WTC11 (cell line): ENCODE results near the gene UQCR11. TPM values are rescaled to one million over a fixed set of nuclear protein-coding genes. Genes with fewer than 3 reads are reported as not detected.

Experiments used
- ATAC-seq: fragments of 200-7000 bp; cut with Tn5 transposase; 2 replicates; pipeline ENCODE4 v1.10.0; 2021; ENCODE audit warnings: mild to moderate bottlenecking, moderate library complexity
- CTCF ChIA-PET: fragments of 300-600 bp; sonication (Branson Sonifier 250); formaldehyde crosslinking; loops from one replicate; lab custom pipeline; 2021; ENCODE audit warnings: antibody characterized with exemption; lab: Charles Lee
- POLR2A ChIA-PET: fragments of 350-600 bp; sonication (Branson Sonifier 250); formaldehyde crosslinking; loops from one replicate; lab custom pipeline; 2021; ENCODE audit warnings: antibody characterized with exemption; lab: Charles Lee
- DNase-seq: peaks from one replicate; pipeline ENCODE4 v3.0.0; 2021; ENCODE audit warnings: low spot score
- H3K27ac Mint-ChIP-seq: 2 replicates; pipeline ENCODE4 v1.8.0; 2021; ENCODE audit warnings: mixed read lengths
- H3K27me3 Mint-ChIP-seq: 2 replicates; pipeline ENCODE4 v1.8.0; 2021; ENCODE audit warnings: low read depth, mild to moderate bottlenecking, moderate library complexity, mixed read lengths
- H3K36me3 Mint-ChIP-seq: 2 replicates; pipeline ENCODE4 v1.8.0; 2021; ENCODE audit warnings: mixed read lengths
- H3K4me1 Mint-ChIP-seq: 2 replicates; pipeline ENCODE4 v1.8.0; 2022; ENCODE audit warnings: mixed read lengths
- H3K4me3 Mint-ChIP-seq: 2 replicates; pipeline ENCODE4 v1.8.0; 2021; ENCODE audit warnings: mild to moderate bottlenecking, moderate library complexity, mixed read lengths
- H3K9me3 Mint-ChIP-seq: 2 replicates; pipeline ENCODE4 v1.8.0; 2021; ENCODE audit warnings: mixed read lengths
- AR ChIP-seq: fragments of 250-450 bp; sonication (Bioruptor Pico); IDR thresholded peaks from 2 replicates; pipeline ENCODE4 v1.9.0; 2021; ENCODE audit warnings: mild to moderate bottlenecking
- E2F5 ChIP-seq: sonication (generic); formaldehyde crosslinking; IDR thresholded peaks from 2 replicates; pipeline ENCODE4 v1.8.1; 2022; ENCODE audit warnings: mild to moderate bottlenecking, moderate library complexity, missing genetic modification reagents
- GTF2I ChIP-seq: fragments of 250-450 bp; sonication (Bioruptor Pico); conservative IDR thresholded peaks from 2 replicates; pipeline ENCODE4 v1.4.0; 2021; ENCODE audit warnings: mild to moderate bottlenecking
- HMGA2 ChIP-seq: fragments of 250-450 bp; sonication (Bioruptor Pico); IDR thresholded peaks from 2 replicates; pipeline ENCODE4 v1.4.0; 2021; ENCODE audit warnings: mild to moderate bottlenecking, moderate library complexity
- IRF1 ChIP-seq: sonication (generic); formaldehyde crosslinking; IDR thresholded peaks from 2 replicates; pipeline ENCODE4 v1.8.0; 2023; ENCODE audit warnings: missing genetic modification reagents
- KAT7 ChIP-seq: sonication (generic); formaldehyde crosslinking; IDR thresholded peaks from 2 replicates; pipeline ENCODE4 v1.8.1; 2023; ENCODE audit warnings: missing genetic modification reagents, mild to moderate bottlenecking, borderline replicate concordance
- MAX ChIP-seq: sonication (generic); formaldehyde crosslinking; IDR thresholded peaks from 2 replicates; pipeline ENCODE4 v1.8.0; 2022; ENCODE audit warnings: mild to moderate bottlenecking, missing genetic modification reagents
- NFATC4 ChIP-seq: fragments of 250-450 bp; sonication (Bioruptor Pico); IDR thresholded peaks from 2 replicates; pipeline ENCODE4 v1.9.0; 2021; ENCODE audit warnings: mild to moderate bottlenecking
- RELA ChIP-seq: sonication (generic); formaldehyde crosslinking; IDR thresholded peaks from 2 replicates; pipeline ENCODE4 v1.8.1; 2022; ENCODE audit warnings: missing genetic modification reagents, mild to moderate bottlenecking, borderline replicate concordance
- RORB ChIP-seq: fragments of 250-450 bp; sonication (Bioruptor Pico); IDR thresholded peaks from 2 replicates; pipeline ENCODE4 v1.9.0; 2021; ENCODE audit warnings: mild to moderate bottlenecking
- STAT6 ChIP-seq: sonication (generic); formaldehyde crosslinking; conservative IDR thresholded peaks from 2 replicates; pipeline ENCODE4 v1.8.1; 2023; ENCODE audit warnings: mild to moderate bottlenecking, low read depth, missing genetic modification reagents, moderate library complexity
- TEAD1 ChIP-seq: sonication (generic); formaldehyde crosslinking; IDR thresholded peaks from 2 replicates; pipeline ENCODE4 v1.8.0; 2022; ENCODE audit warnings: mild to moderate bottlenecking, missing genetic modification reagents
- TEAD4 ChIP-seq: sonication (generic); formaldehyde crosslinking; IDR thresholded peaks from 2 replicates; pipeline ENCODE4 v1.8.0; 2022; ENCODE audit warnings: mild to moderate bottlenecking, missing genetic modification reagents
- TP53 ChIP-seq: sonication (generic); formaldehyde crosslinking; IDR thresholded peaks from 2 replicates; pipeline ENCODE4 v1.8.1; 2023; ENCODE audit warnings: mild to moderate bottlenecking, missing genetic modification reagents
- ZNF138 ChIP-seq: sonication (generic); formaldehyde crosslinking; conservative IDR thresholded peaks from 2 replicates; pipeline ENCODE4 v1.8.1; 2022; ENCODE audit warnings: mild to moderate bottlenecking, moderate library complexity, missing genetic modification reagents
- ZNF263 ChIP-seq: sonication (generic); formaldehyde crosslinking; IDR thresholded peaks from 2 replicates; pipeline ENCODE4 v1.8.1; 2022; ENCODE audit warnings: low read depth, mild to moderate bottlenecking, moderate library complexity, missing genetic modification reagents
- ZNF396 ChIP-seq: fragments of 250-450 bp; sonication (Bioruptor Pico); IDR thresholded peaks from 2 replicates; pipeline ENCODE4 v1.8.0; 2021; ENCODE audit warnings: mild to moderate bottlenecking, moderate library complexity, borderline replicate concordance
- ZNF512 ChIP-seq: sonication (generic); formaldehyde crosslinking; IDR thresholded peaks from 2 replicates; pipeline ENCODE4 v1.8.1; 2022; ENCODE audit warnings: missing genetic modification reagents, borderline replicate concordance
- total RNA-seq: library from RNA; stranded (reverse); gene quantifications from 3 replicates; pipeline ENCODE4 v1.2.3, GENCODE V29; 2021

Gene UQCR11
- total RNA-seq, 1 experiment from 2014 or later = 198 TPM

- ChIA-PET CTCF (no interaction called here), POLR2A (no interaction called here)
- Mint-ChIP-seq H3K9me3 (no peaks in the 10 kb centered on the region), H3K27me3 (no peaks in the 10 kb centered on the region), H3K36me3 (no peaks in the 10 kb centered on the region), H3K4me1 (no peaks in the 10 kb centered on the region), H3K27ac (no peak overlapping the region), H3K4me3 (no peak overlapping the region)
- TF ChIP-seq STAT6 (no peak), GTF2I (CRISPR knock-in tag) (no peak), TEAD4 (CRISPR knock-in tag) (no peak), ZNF263 (CRISPR knock-in tag) (no peak), NFATC4 (no peak), AR (CRISPR knock-in tag) (no peak), ZNF396 (CRISPR knock-in tag) (no peak), KAT7 (CRISPR knock-in tag) (no peak), MAX (CRISPR knock-in tag) (no peak), RELA (CRISPR knock-in tag) (no peak), E2F5 (CRISPR knock-in tag) (no peak), IRF1 (CRISPR knock-in tag) (no peak), TEAD1 (no peak), ZNF512 (CRISPR knock-in tag) (no peak), HMGA2 (no peak), ZNF138 (CRISPR knock-in tag) (no peak), RORB (CRISPR knock-in tag) (no peak), TP53 (CRISPR knock-in tag) (no peak)
- ATAC-seq = no peak
- no peak for DNase-seq
Measured at GRCh38 chr19:1556390-1557070, 48.7 kb downstream of the UQCR11 start.
